Measurements from ENCODE around the gene LAMC1. TPM values are rescaled to one million over a fixed set of nuclear protein-coding genes. Genes with fewer than 3 reads are reported as not detected.

Gene LAMC1
- polyA plus RNA-seq, 1 donor from 2014 or later, result 4.2 TPM

DNA sequence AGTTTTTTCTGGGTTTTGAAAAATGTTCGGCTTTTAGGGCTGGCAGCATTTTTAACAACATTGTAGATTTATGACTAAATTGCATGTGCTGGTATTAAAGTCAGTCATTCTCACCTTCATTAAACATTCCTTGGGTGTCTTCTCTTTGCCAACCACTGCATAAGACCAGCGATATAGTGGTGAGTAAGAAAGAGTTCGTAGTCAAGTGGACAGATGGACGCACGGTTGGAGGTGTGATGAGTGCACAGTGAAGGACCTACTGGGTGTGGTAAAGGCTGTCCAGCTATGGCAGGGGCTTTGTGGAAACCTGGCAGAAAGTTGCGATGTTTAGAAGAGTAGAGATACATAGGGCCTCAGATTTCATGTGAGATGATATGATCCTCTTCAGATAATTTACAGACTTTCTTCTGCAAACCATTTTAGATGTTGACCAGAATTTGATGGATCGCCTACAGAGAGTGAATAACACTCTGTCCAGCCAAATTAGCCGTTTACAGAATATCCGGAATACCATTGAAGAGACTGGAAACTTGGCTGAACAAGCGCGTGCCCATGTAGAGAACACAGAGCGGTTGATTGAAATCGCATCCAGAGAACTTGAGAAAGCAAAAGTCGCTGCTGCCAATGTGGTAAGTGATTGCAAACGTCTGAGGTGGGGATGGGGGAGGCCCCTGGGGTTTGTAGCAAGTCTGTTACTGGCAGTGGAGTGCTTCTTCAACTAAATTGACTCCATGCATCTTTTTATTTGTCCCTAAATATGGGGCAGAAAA, 106.9 kb downstream of the LAMC1 start (continued):
- TF ChIP-seq, protein P1, sequence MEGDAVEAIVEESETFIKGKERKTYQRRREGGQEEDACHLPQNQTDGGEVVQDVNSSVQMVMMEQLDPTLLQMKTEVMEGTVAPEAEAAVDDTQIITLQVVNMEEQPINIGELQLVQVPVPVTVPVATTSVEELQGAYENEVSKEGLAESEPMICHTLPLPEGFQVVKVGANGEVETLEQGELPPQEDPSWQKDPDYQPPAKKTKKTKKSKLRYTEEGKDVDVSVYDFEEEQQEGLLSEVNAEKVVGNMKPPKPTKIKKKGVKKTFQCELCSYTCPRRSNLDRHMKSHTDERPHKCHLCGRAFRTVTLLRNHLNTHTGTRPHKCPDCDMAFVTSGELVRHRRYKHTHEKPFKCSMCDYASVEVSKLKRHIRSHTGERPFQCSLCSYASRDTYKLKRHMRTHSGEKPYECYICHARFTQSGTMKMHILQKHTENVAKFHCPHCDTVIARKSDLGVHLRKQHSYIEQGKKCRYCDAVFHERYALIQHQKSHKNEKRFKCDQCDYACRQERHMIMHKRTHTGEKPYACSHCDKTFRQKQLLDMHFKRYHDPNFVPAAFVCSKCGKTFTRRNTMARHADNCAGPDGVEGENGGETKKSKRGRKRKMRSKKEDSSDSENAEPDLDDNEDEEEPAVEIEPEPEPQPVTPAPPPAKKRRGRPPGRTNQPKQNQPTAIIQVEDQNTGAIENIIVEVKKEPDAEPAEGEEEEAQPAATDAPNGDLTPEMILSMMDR (IDR thresholded peaks at IDR 0.05; ENCODE audit: poor library complexity, severe bottlenecking), result no peak
- TF ChIP-seq EZH2 (IDR thresholded peaks at IDR 0.05; ENCODE audit: borderline replicate concordance, insufficient read depth, low read length, poor library complexity, severe bottlenecking) (no peak), SMC3 (conservative IDR thresholded peaks at IDR 0.05; ENCODE audit: poor library complexity) (no peak), RAD21 (conservative IDR thresholded peaks at IDR 0.05) (no peak)

DNA sequence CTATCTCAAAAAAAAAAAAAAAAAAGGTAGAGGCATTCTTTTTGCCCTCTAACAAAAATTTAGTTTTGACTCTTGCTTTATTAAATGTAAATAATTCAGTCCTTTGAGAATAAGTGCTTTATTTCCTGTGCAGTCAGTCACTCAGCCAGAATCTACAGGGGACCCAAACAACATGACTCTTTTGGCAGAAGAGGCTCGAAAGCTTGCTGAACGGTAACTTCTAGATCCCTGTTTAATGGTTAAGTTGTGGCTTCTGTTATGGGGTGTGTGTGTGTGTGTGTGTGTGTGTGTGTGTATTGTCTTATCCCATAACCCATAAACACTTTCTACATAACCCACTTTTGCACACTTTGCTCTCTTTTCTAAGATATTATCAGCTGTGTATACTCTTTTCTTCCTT, 107.9 kb downstream of the LAMC1 start:
- Histone ChIP-seq H3F3A (ENCODE audit: insufficient read depth, low read length, poor library complexity, severe bottlenecking) (no peaks in the 10 kb centered on the region), H3K9ac (ENCODE audit: low read length) (no peak overlapping the region), H3K79me2 (replicated peaks; ENCODE audit: insufficient read depth, low read length) (no peaks in the 10 kb centered on the region), H4K20me1 (ENCODE audit: insufficient read depth) (no peaks in the 10 kb centered on the region), H3K36me3 (ENCODE audit: insufficient read depth, low read length) (peaks cover 10% of the 10 kb centered on the region), H3K27me3 (ENCODE audit: insufficient read depth, low read depth, low read length) (no peaks in the 10 kb centered on the region), H3K4me2 (ENCODE audit: low read length) (no peak overlapping the region), H3K9me2 (ENCODE audit: insufficient read depth, low read length) (no peaks in the 10 kb centered on the region), H3K9me3 (ENCODE audit: low read length) (no peaks in the 10 kb centered on the region), H3K27ac (ENCODE audit: low read length) (no peak overlapping the region), H3K4me3 (ENCODE audit: low read length) (no peak overlapping the region), H2AFZ (ENCODE audit: low read depth, low read length) (no peak overlapping the region)
- no peak for TF ChIP-seq POLR2AphosphoS5 (IDR thresholded peaks at IDR 0.05)
- TF ChIP-seq SMC3 (conservative IDR thresholded peaks at IDR 0.05; ENCODE audit: poor library complexity), result no peak
- no peak for TF ChIP-seq MXI1 (conservative IDR thresholded peaks at IDR 0.05; ENCODE audit: poor library complexity, severe bottlenecking)
- TF ChIP-seq, protein P1 (IDR thresholded peaks at IDR 0.05; ENCODE audit: poor library complexity, severe bottlenecking), result no peak
- no peak for TF ChIP-seq TAF1 (IDR thresholded peaks at IDR 0.05; ENCODE audit: low read depth)
- no peak for TF ChIP-seq EP300 (conservative IDR thresholded peaks at IDR 0.05; ENCODE audit: poor library complexity, severe bottlenecking)

DNA sequence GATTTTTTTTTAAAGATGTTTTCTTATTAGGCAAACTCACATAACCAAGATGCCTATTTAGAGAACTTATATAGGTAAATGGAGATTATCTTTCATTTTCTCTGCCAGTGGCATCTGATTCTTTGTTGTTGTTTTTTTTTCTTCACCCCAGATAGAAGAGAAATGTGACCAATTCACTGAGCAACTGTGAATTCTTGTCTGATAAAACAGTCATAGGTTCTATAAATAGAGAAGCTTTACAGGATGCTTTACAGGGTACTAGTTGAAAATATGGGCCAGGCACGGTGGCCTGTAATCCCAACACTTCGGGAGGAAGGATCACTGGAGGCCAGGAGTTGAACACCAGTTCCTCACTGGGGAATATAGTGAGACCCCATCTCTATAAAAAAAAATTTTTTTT, 112.1 kb downstream of the LAMC1 start:
- H3K9me3 ChIP-seq (ENCODE audit: low read length), result no peaks in the 10 kb centered on the region
- H3K9me2 ChIP-seq (ENCODE audit: insufficient read depth, low read length), result no peaks in the 10 kb centered on the region
- H3K79me2 ChIP-seq (replicated peaks; ENCODE audit: insufficient read depth, low read length), result no peaks in the 10 kb centered on the region
- H3K4me2 ChIP-seq (ENCODE audit: low read length), result no peak overlapping the region
- H2AFZ ChIP-seq (ENCODE audit: low read depth, low read length), result no peak overlapping the region
- H4K20me1 ChIP-seq (ENCODE audit: insufficient read depth), result no peaks in the 10 kb centered on the region
- no peaks in the 10 kb centered on the region for H3K27me3 ChIP-seq (ENCODE audit: insufficient read depth, low read depth, low read length)
- H3K27ac ChIP-seq (ENCODE audit: low read length), result no peak overlapping the region
- no peak overlapping the region for H3K9ac ChIP-seq (ENCODE audit: low read length)
- no peaks in the 10 kb centered on the region for H3F3A ChIP-seq (ENCODE audit: insufficient read depth, low read length, poor library complexity, severe bottlenecking)
- peaks cover 10% of the 10 kb centered on the region for H3K36me3 ChIP-seq (ENCODE audit: insufficient read depth, low read length)
- TF ChIP-seq EP300 (conservative IDR thresholded peaks at IDR 0.05; ENCODE audit: poor library complexity, severe bottlenecking) (no peak), SMC3 (conservative IDR thresholded peaks at IDR 0.05; ENCODE audit: poor library complexity) (no peak), MXI1 (conservative IDR thresholded peaks at IDR 0.05; ENCODE audit: poor library complexity, severe bottlenecking) (no peak), EZH2 (IDR thresholded peaks at IDR 0.05; ENCODE audit: borderline replicate concordance, insufficient read depth, low read length, poor library complexity, severe bottlenecking) (no peak), TAF1 (IDR thresholded peaks at IDR 0.05; ENCODE audit: low read depth) (no peak), POLR2AphosphoS5 (IDR thresholded peaks at IDR 0.05) (no peak), RAD21 (conservative IDR thresholded peaks at IDR 0.05) (no peak)
- TF ChIP-seq, protein P1 (IDR thresholded peaks at IDR 0.05; ENCODE audit: poor library complexity, severe bottlenecking), result no peak
- TF ChIP-seq, protein P2, sequence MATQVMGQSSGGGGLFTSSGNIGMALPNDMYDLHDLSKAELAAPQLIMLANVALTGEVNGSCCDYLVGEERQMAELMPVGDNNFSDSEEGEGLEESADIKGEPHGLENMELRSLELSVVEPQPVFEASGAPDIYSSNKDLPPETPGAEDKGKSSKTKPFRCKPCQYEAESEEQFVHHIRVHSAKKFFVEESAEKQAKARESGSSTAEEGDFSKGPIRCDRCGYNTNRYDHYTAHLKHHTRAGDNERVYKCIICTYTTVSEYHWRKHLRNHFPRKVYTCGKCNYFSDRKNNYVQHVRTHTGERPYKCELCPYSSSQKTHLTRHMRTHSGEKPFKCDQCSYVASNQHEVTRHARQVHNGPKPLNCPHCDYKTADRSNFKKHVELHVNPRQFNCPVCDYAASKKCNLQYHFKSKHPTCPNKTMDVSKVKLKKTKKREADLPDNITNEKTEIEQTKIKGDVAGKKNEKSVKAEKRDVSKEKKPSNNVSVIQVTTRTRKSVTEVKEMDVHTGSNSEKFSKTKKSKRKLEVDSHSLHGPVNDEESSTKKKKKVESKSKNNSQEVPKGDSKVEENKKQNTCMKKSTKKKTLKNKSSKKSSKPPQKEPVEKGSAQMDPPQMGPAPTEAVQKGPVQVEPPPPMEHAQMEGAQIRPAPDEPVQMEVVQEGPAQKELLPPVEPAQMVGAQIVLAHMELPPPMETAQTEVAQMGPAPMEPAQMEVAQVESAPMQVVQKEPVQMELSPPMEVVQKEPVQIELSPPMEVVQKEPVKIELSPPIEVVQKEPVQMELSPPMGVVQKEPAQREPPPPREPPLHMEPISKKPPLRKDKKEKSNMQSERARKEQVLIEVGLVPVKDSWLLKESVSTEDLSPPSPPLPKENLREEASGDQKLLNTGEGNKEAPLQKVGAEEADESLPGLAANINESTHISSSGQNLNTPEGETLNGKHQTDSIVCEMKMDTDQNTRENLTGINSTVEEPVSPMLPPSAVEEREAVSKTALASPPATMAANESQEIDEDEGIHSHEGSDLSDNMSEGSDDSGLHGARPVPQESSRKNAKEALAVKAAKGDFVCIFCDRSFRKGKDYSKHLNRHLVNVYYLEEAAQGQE (IDR thresholded peaks at IDR 0.05; ENCODE audit: borderline replicate concordance), result no peak
- H3K4me3 ChIP-seq (ENCODE audit: low read length), result no peak overlapping the region

All from neural cell (in vitro differentiated cells).